Natural killer cell treated with Interleukin-12 subunit alpha and Interleukin-12 subunit beta and Interleukin-15 and Interleukin-18, amount 100 ng/mL, for 72 hours (primary cell): Measurements from ENCODE around the gene PTPRG. TPM values are rescaled to one million over a fixed set of nuclear protein-coding genes. Genes with fewer than 3 reads are reported as not detected.

Experiments
- ATAC-seq, 2 donors: fragments of 150-1000 bp; cut with Tn5 transposase in 1 of 2; sonication (Bioruptor Pico), chemical (Tn5 transposase) in 1 of 2; 2 replicates each; pipeline ENCODE4 v1.10.0; 2021
- DNase-seq: peaks from one replicate; pipeline ENCODE4 v3.0.0; 2022; ENCODE audit warnings: low spot score
- H3K27ac Mint-ChIP-seq, 2 donors: 1 replicate in 1 of 2; 2 replicates in 1 of 2; pipeline ENCODE4 v1.8.0; 2022; ENCODE audit warnings: mixed read lengths in 2 of 2, mild to moderate bottlenecking in 1 of 2, moderate library complexity in 1 of 2
- H3K27me3 Mint-ChIP-seq, 2 donors: 1 replicate in 1 of 2; 2 replicates in 1 of 2; pipeline ENCODE4 v1.8.0; 2022; ENCODE audit warnings: mixed read lengths in 2 of 2
- H3K36me3 Mint-ChIP-seq: one replicate; pipeline ENCODE4 v1.8.0; 2022; ENCODE audit warnings: mixed read lengths
- H3K4me1 Mint-ChIP-seq, 2 donors: 1 replicate in 1 of 2; 2 replicates in 1 of 2; pipeline ENCODE4 v1.8.0; 2022; ENCODE audit warnings: low read depth in 2 of 2, mixed read lengths in 2 of 2, mild to moderate bottlenecking in 1 of 2
- H3K4me3 Mint-ChIP-seq: one replicate; pipeline ENCODE4 v1.8.0; 2022; ENCODE audit warnings: mixed read lengths
- H3K9me3 Mint-ChIP-seq: 2 replicates; pipeline ENCODE4 v1.8.0; 2022; ENCODE audit warnings: mixed read lengths
- total RNA-seq, 2 donors: library from RNA; stranded (reverse); gene quantifications; one replicate each; pipeline ENCODE4 v1.2.3, GENCODE V29; 2022

Gene PTPRG
- total RNA-seq, 2 donors from 2014 or later: 0.33 to 0.93 TPM

DNA sequence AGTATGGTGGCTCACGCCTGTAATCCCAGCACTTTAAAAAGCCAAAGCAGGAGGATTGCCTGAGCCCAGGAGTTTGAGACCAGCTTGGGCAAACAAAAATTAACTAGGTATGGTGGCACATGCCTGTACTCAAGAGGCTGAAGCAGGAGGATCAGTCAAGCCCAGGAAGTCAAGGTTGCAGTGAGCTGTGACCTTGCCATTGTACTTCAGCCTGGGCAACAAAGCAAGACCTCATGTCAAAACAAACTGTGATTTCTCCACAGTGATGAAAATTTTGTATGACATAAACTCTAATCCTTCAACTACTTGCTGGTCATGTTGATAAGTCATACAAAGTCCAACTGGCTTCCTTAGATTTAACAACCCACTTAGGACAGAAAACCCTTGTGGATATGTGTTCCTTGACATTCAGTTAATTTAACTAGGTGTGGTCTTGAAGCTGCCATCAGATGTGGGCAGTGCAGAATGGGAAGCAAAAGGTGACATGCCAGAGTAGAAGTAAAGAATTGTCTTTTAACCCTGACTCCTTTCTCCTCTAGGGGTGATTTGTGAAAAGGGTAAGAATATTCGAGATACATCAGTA is 263.3 kb downstream of the PTPRG start:
- no peak overlapping the region for H3K27ac Mint-ChIP-seq
- peaks cover 0 to 5% of the 10 kb centered on the region in 2 donors for H3K4me1 Mint-ChIP-seq
- peaks cover 3% of the 10 kb centered on the region for H3K36me3 Mint-ChIP-seq
- no peak overlapping the region for H3K4me3 Mint-ChIP-seq
- H3K9me3 Mint-ChIP-seq: peaks cover 4% of the 10 kb centered on the region
- ATAC-seq (no peak), DNase-seq (no peak)
- H3K27me3 Mint-ChIP-seq: peaks cover 0 to 5% of the 10 kb centered on the region in 2 donors

DNA sequence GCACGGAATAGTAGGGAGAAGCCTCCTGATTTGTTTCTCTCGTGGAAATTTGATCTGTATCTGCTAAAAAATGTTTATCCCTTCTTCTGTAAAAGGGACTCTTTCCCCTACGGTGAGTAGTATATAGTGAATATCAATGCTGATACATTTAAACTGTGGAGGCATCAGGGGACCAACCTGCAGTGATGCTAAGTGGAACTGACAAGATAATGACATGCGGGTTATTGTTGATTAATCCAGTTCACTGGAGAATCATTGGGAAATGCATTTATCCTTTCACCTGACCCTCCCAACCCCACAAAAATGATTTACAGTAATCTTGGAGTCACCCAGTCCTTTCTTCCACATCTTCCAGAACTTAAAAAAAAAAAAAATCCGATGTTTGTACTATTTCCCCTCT is 264.8 kb downstream of the PTPRG start:
- H3K36me3 Mint-ChIP-seq: peaks cover 8% of the 10 kb centered on the region

DNA sequence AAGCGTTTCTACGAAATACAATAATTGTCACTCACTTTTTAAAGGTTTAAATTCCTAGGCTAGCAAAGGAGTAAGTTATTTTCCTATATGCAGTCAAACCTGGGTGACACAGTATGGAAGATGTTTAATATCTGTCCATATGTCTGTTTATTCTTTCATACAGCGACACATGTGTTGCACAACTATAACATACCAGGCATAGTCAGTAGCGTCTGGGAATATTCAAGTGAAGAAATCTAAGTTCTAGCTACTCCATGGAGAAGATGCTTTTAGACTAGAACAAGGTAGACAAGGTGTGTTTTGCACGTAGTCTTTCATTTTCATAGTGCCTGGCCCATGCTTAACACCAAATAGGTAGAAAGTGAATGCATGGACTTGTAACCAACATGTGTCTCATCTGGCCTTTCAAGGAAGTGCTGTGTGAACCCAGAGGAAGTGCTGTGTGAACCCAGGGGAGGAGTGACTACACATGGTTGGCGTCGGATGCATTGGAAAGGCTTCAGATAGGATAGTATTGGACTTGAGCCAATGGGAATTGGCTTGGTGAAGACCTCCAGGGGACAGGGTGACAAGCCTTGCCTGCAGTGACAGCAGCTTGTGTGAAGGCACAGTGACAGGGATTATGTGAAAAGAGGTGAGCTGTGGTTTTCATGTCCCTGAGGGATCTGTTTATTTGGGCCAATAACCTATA is 267.0 kb downstream of the PTPRG start:
- H3K9me3 Mint-ChIP-seq: peaks cover 4% of the 10 kb centered on the region
- peaks cover 8% of the 10 kb centered on the region for H3K36me3 Mint-ChIP-seq
- peaks cover 0 to 5% of the 10 kb centered on the region in 2 donors for H3K4me1 Mint-ChIP-seq
- H3K27ac Mint-ChIP-seq: no peak overlapping the region
- peaks cover 0 to 5% of the 10 kb centered on the region in 2 donors for H3K27me3 Mint-ChIP-seq
- no peak overlapping the region for H3K4me3 Mint-ChIP-seq
- DNase-seq: no peak
- ATAC-seq: no peak

More for the DNA sequence above, 264.8 kb downstream of the PTPRG start:
- Mint-ChIP-seq H3K4me3 (no peak overlapping the region), H3K4me1 (peaks cover 0 to 5% of the 10 kb centered on the region in 2 donors), H3K27me3 (peaks cover 0 to 5% of the 10 kb centered on the region in 2 donors), H3K27ac (no peak overlapping the region), H3K9me3 (peaks cover 4% of the 10 kb centered on the region)
- DNase-seq (no peak), ATAC-seq (no peak)

DNA sequence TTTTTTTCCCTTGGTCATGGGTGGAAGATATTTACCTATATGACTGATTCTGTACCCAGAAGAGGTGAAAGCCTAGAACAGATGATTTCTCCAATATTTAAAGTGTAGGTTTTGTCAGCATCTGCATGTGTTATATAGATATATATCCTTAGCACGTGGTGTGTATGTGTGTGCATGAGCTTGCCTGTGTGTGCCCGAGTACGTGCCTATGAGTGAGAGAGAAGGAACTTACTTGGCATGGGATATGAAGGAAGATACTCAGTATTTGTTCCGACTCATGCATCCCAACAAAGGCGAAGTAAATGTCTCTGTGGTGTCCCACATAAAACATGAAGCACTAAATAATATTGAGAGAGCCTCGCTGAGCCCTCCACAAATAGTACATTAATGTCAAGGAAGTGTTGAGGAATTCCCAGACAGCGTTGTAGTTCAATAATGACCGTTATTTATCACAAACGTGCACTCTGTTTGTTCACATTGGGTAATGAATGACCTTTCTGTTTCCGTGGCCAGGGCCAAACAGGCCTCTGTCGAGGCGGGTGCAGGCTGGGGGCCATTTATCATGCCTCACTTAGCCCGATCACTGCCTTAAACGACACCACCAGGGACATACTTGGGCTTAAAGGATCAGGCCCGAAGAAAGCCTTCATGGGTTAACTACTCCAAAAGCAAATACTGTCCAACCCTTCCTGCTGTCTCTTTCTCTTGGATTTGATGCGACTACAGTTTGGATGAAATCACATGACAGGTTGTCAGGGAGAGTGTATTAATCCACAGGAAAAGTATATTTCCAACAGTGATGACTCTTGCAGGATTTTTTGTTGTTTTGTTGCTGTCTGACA is 267.7 kb downstream of the PTPRG start:
- peaks cover 0 to 5% of the 10 kb centered on the region in 2 donors for H3K4me1 Mint-ChIP-seq
- H3K36me3 Mint-ChIP-seq: peaks cover 8% of the 10 kb centered on the region
- ATAC-seq (no peak), DNase-seq (no peak)
- H3K9me3 Mint-ChIP-seq: peaks cover 4% of the 10 kb centered on the region
- H3K4me3 Mint-ChIP-seq: no peak overlapping the region
- H3K27ac Mint-ChIP-seq: no peak overlapping the region
- peaks cover 0 to 5% of the 10 kb centered on the region in 2 donors for H3K27me3 Mint-ChIP-seq

DNA sequence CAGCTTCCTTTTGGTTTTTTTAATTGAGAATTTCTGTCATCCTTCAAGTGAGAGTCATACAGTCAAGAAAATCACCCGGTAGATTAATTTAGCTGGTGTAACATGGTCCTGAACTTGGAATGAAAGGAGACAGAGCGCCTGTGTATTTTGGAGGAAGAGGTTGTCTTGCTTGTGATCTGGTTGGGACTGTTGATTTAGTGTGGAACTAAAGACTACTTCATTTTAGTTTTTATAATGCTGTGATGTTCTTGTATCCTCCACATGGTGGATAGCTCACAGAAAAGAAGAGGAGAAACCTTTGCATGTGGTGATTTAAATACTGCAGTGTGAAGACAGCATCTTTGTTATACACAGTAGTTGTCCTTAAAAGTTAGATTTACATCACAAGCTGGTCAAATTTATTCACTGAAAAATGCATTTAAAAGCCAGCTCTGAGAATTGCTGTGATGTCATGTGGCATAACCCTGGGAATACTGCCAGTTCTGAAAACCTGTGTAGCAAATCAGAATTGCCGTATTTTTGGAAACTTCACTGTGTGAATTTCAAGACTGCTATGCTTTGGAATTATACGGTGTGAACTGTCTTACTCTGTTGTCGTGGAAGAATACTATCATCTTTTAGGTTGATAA is 268.5 kb downstream of the PTPRG start:
- H3K9me3 Mint-ChIP-seq: peaks cover 4% of the 10 kb centered on the region
- no peak overlapping the region for H3K4me3 Mint-ChIP-seq

DNA sequence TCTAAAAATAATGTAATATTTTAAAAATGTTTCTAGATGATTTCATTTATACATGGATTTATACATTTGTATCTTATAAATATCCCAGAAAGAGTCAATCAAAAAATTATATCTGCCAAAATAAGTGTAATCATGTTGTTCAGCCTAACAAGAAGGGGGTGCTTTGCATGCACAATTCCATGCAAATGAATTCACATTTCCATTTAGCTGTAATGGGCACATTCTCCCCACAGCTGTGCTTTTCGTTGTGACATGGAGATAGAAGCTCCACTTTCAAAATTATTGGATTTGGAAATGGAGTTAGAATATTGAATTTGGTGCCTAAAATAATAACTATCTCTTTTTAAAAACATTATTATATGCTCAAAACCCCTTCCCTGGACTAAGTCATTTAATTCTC is 270.6 kb downstream of the PTPRG start:
- H3K36me3 Mint-ChIP-seq: peaks cover 8% of the 10 kb centered on the region
- H3K9me3 Mint-ChIP-seq: peaks cover 8% of the 10 kb centered on the region
- no peak overlapping the region for H3K27ac Mint-ChIP-seq
- no peak for ATAC-seq
- H3K27me3 Mint-ChIP-seq: no peaks in the 10 kb centered on the region
- no peak overlapping the region for H3K4me3 Mint-ChIP-seq
- DNase-seq: no peak
- peaks cover 0 to 5% of the 10 kb centered on the region in 2 donors for H3K4me1 Mint-ChIP-seq

More for the DNA sequence above, 268.5 kb downstream of the PTPRG start:
- H3K4me1 Mint-ChIP-seq: peaks cover 0 to 5% of the 10 kb centered on the region in 2 donors
- peaks cover 0 to 5% of the 10 kb centered on the region in 2 donors for H3K27me3 Mint-ChIP-seq
- DNase-seq (no peak), ATAC-seq (no peak)
- H3K36me3 Mint-ChIP-seq: peaks cover 8% of the 10 kb centered on the region
- no peak overlapping the region for H3K27ac Mint-ChIP-seq

DNA sequence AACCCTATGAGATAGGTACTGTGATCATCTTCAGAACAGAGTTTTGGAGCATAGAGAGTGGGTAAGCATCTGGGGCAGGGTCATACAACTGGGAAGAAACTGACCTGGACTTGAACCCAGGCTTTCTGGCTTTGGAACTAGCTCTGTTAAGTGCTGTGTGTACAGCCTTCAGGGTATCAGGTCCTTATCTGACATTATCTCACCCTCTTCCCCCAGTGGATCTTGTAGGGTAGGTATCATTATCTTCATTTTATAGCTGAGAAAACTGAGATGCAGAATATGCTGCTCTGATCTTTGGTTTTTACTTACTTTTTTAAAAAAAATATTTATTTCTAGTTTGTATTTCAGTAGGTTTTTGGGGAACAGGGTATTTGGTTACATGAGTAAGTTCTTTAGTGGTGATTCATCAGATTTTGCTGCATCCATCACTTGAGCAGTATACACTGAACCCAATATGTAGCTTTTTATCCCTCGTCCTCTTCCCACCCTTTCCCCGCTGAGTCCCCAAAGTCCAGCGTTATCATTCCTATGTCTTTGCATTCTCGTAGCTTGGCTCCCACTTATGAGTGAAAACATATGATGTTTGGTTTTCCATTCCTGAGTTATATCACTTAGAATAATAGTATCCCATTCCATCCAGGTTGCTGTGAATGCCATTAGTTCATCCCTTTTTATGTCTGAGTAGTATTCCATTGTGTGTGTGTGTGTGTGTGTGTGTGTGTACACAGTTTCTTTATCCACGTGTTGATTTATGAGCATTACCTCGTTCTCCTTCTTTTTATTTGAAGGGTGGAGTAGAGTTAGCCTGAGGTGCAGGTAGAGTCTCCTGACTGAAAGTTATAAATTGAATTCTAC is 271.2 kb downstream of the PTPRG start:
- H3K36me3 Mint-ChIP-seq: peaks cover 8% of the 10 kb centered on the region
- DNase-seq: no peak
- H3K4me3 Mint-ChIP-seq: no peak overlapping the region
- peaks cover 0 to 5% of the 10 kb centered on the region in 2 donors for H3K4me1 Mint-ChIP-seq
- H3K9me3 Mint-ChIP-seq: peaks cover 8% of the 10 kb centered on the region
- ATAC-seq: no peak
- H3K27me3 Mint-ChIP-seq: no peaks in the 10 kb centered on the region
- no peak overlapping the region for H3K27ac Mint-ChIP-seq

DNA sequence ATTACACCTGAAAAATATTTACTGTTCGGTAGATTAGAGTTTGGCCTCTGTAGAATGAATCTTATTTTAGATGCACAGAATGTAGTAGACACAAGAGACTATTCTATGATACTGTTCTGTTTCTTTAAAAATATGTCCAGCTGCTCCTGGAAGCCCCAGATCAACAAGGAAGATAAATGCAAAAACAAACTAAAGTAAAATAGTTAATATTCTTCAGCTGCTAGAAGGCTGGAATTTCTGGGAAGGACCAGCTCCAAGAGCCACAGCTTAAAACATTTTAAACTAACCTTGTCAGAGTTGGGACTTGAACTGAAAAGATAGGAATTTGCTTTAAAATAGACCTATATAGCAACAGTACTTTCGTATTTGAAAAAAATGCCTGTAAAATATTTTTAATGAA is 277.9 kb downstream of the PTPRG start:
- no peak overlapping the region for H3K27ac Mint-ChIP-seq
- peaks cover 4% of the 10 kb centered on the region for H3K9me3 Mint-ChIP-seq
- no peak overlapping the region for H3K4me3 Mint-ChIP-seq
- no peaks in the 10 kb centered on the region for H3K36me3 Mint-ChIP-seq
- ATAC-seq (no peak), DNase-seq (no peak)
- H3K4me1 Mint-ChIP-seq: no peaks in the 10 kb centered on the region
- H3K27me3 Mint-ChIP-seq: peaks cover 0 to 3% of the 10 kb centered on the region in 2 donors

DNA sequence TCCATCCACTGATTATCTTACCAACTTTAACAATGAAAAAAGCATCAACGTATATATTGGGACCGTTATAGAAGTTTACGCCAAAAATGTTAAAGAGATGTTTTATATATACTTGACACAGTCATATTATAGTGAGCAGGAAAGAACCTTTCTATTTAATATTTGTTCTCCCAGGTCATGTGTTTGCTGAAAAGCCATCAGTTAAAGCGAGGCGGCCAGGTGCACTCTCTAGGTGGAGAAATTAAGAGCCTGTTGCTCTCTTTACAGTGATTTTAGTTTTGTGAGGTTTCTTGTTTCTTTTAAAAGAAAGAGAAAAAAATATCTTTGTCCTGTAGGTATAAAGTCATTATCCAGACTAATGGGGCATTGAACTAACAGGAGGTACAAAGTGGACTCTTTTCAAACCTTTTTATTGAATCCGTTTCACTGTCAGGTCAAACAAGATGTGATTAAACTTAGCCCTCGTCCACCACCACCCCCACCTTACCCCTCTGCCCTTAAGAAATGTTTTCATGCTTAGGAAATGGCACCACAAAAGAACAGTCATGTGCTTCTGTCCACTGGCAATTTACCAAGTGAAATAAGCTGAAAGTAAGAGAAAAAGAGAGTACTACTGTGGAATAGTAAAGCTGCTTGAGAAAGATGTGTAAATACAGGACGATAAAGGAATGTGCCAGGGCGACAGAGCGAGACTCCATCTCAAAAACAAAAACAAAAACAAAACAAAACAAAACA is 279.9 kb downstream of the PTPRG start:
- ATAC-seq: no peak
- Mint-ChIP-seq H3K4me1 (no peaks in the 10 kb centered on the region), H3K4me3 (no peak overlapping the region), H3K9me3 (peaks cover under 1% of the 10 kb centered on the region), H3K36me3 (no peaks in the 10 kb centered on the region), H3K27ac (no peak overlapping the region), H3K27me3 (peaks cover 0 to 3% of the 10 kb centered on the region in 2 donors)
- no peak for DNase-seq

DNA sequence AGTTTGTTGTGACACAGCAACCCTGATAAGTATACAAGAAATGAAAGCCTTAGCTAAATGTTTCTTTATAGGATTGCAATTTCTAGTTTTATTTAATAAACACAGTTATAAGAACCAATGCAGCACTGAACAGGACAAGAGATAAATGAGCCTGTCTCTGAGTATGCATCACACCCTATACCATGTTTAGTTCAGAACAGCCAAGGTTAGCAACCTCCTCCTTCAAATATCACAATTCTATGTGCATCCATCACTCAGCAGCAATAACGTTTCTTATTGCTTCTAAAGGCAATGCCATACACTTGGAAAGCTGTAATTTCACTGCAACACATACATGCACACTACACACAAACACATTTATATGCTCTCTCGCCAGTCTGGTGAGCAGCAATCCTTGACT is 280.6 kb downstream of the PTPRG start:
- H3K9me3 Mint-ChIP-seq: no peaks in the 10 kb centered on the region
- H3K27ac Mint-ChIP-seq: no peak overlapping the region
- peaks cover 0 to 3% of the 10 kb centered on the region in 2 donors for H3K27me3 Mint-ChIP-seq
- H3K4me3 Mint-ChIP-seq: no peak overlapping the region
- ATAC-seq (no peak), DNase-seq (no peak)
- H3K36me3 Mint-ChIP-seq: no peaks in the 10 kb centered on the region
- no peaks in the 10 kb centered on the region for H3K4me1 Mint-ChIP-seq

DNA sequence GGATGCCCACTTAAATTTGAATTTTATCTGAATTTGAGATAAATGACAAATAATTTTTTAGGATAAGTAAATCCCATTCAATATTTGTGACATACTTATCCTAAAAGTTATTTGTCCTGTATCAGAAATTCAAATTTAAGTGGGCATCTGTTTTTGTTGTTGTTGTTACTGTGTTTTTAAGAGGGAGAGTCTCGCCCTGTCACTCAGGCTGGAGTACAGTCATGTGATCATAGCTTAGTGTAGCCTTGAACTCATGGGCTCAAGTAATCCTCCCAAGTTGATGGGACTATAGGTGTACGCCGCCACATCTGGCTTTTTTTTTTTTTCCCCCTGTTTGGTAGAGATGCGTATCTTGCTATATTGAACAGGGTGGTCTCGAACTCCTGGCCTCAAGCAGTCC is 283.0 kb downstream of the PTPRG start:
- Mint-ChIP-seq H3K4me3 (no peak overlapping the region), H3K4me1 (no peaks in the 10 kb centered on the region), H3K36me3 (no peaks in the 10 kb centered on the region), H3K9me3 (no peaks in the 10 kb centered on the region), H3K27me3 (peaks cover 0 to 3% of the 10 kb centered on the region in 2 donors), H3K27ac (no peak overlapping the region)
- ATAC-seq (no peak), DNase-seq (no peak)

DNA sequence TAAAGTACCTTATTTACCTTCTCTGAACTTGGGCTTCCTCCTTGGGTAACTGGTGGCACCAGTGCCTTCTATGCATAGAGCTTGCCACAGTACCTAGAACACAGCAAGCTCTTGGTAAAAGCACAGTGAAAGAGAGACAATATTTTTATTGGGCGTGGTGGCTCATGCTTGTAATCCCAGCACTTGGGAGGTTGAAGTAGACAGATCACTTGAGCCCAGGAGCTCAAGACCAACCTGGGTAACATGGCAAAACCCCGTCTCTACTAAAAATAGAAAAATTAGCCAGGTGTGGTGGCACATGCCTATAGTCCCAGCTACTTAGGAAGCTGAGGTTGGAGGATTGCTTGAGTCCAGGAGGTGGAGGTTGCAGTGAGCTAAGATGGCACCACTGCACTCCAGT is 285.1 kb downstream of the PTPRG start:
- no peaks in the 10 kb centered on the region for H3K4me1 Mint-ChIP-seq
- no peaks in the 10 kb centered on the region for H3K9me3 Mint-ChIP-seq
- ATAC-seq: no peak

More for the DNA sequence above, 285.1 kb downstream of the PTPRG start:
- H3K4me3 Mint-ChIP-seq: no peak overlapping the region
- no peaks in the 10 kb centered on the region for H3K36me3 Mint-ChIP-seq
- H3K27me3 Mint-ChIP-seq: peaks cover 0 to under 1% of the 10 kb centered on the region in 2 donors
- DNase-seq: no peak
- no peak overlapping the region for H3K27ac Mint-ChIP-seq
